ENCODE results near the gene ENG.

ENG gene

GRCh38 chr9:127776924-127777289, 77.6 kb downstream of the ENG start:
- no peak for DNase-seq (ENCODE audit: low spot score)

GRCh38 chr9:127776195-127776923, 78.1 kb downstream of the ENG start:
- DNase-seq (ENCODE audit: low spot score), result no peak

- DNase-seq (ENCODE audit: low spot score), result no peak
These were observed 80.5 kb downstream of the ENG start for GRCh38 chr9:127773981-127774380.

GRCh38 chr9:127773272-127773671, 81.2 kb downstream of the ENG start:
- DNase-seq (ENCODE audit: low spot score), result no peak

GRCh38 chr9:127772603-127773002, 81.9 kb downstream of the ENG start:
- DNase-seq (ENCODE audit: low spot score), result no peak

GRCh38 chr9:127771570-127772189, 82.8 kb downstream of the ENG start:
- DNase-seq (ENCODE audit: low spot score), result no peak

GRCh38 chr9:127770905-127771569, 83.4 kb downstream of the ENG start:
- DNase-seq (ENCODE audit: low spot score), result peak; percentile 98

GRCh38 chr9:127770583-127770904, 83.9 kb downstream of the ENG start:
- no peak for DNase-seq (ENCODE audit: low spot score)

- no peak for DNase-seq (ENCODE audit: low spot score)
These were observed 84.4 kb downstream of the ENG start for GRCh38 chr9:127769929-127770582.

- no peak for DNase-seq (ENCODE audit: low spot score)
These were observed 85.4 kb downstream of the ENG start for GRCh38 chr9:127769101-127769500.

GRCh38 chr9:127768698-127769097, 85.8 kb downstream of the ENG start:
- DNase-seq (ENCODE audit: low spot score), result no peak

GRCh38 chr9:127767909-127768331, 86.5 kb downstream of the ENG start:
- DNase-seq (ENCODE audit: low spot score), result no peak

GRCh38 chr9:127767410-127767809, 87.0 kb downstream of the ENG start:
- no peak for DNase-seq (ENCODE audit: low spot score)

GRCh38 chr9:127765418-127765817, 89.0 kb downstream of the ENG start:
- no peak for DNase-seq (ENCODE audit: low spot score)
